HepG2 (cell line): ENCODE results near the gene PTGIS.

Source experiments
- CHCHD3 ChIP-seq: sonication (generic); formaldehyde crosslinking; IDR thresholded peaks from 2 replicates; pipeline ENCODE4 v1.8.0; 2022; ENCODE audit warnings: mild to moderate bottlenecking, missing genetic modification reagents, moderate library complexity
- MEIS1 ChIP-seq: sonication (generic); formaldehyde crosslinking; IDR thresholded peaks from 2 replicates; pipeline ENCODE4 v1.9.0; 2021; ENCODE audit warnings: mild to moderate bottlenecking, missing genetic modification reagents, moderate library complexity, borderline replicate concordance
- POLR2A ChIP-seq, 2 experiments: IDR thresholded peaks; 2 replicates each; pipeline ENCODE4 v1.6.1; 2011; ENCODE audit warnings: low read depth in 2 of 2, low read length in 2 of 2, mild to moderate bottlenecking in 1 of 2, moderate library complexity in 1 of 2; ENCODE audit not compliant: insufficient read depth in 1 of 2
- ZKSCAN8 ChIP-seq: IDR thresholded peaks from 2 replicates; pipeline ENCODE4 v1.6.1; 2016; ENCODE audit warnings: borderline replicate concordance, missing genetic modification reagents, missing compliant biosample characterization
- ZNF224 ChIP-seq: sonication (generic); formaldehyde crosslinking; IDR thresholded peaks from 2 replicates; pipeline ENCODE4 v1.5.0; 2020; ENCODE audit warnings: mild to moderate bottlenecking, missing genetic modification reagents
- ZNF597 ChIP-seq: sonication (generic); formaldehyde crosslinking; IDR thresholded peaks from 2 replicates; pipeline ENCODE4 v1.5.0; 2020; ENCODE audit warnings: missing genetic modification reagents
- ZNF614 ChIP-seq: IDR thresholded peaks from 2 replicates; pipeline ENCODE4 v1.6.1; 2018; ENCODE audit warnings: missing biosample characterization, missing genetic modification reagents, inconsistent platforms, borderline replicate concordance
- TF ChIP-seq, protein P1 (sequence below): sonication (generic); formaldehyde crosslinking; IDR thresholded peaks from 2 replicates; pipeline ENCODE4 v1.5.0; 2020; ENCODE audit warnings: mild to moderate bottlenecking, missing genetic modification reagents, moderate library complexity
- TF ChIP-seq, protein P2 (sequence below): sonication (generic); formaldehyde crosslinking; IDR thresholded peaks from 2 replicates; pipeline ENCODE4 v1.9.0; 2021; ENCODE audit warnings: missing genetic modification reagents, borderline replicate concordance
- TF ChIP-seq, protein P3 (sequence below): sonication (generic); formaldehyde crosslinking; IDR thresholded peaks from 2 replicates; pipeline ENCODE4 v1.4.0; 2020; ENCODE audit warnings: mild to moderate bottlenecking, missing genetic modification reagents, borderline replicate concordance

DNA sequence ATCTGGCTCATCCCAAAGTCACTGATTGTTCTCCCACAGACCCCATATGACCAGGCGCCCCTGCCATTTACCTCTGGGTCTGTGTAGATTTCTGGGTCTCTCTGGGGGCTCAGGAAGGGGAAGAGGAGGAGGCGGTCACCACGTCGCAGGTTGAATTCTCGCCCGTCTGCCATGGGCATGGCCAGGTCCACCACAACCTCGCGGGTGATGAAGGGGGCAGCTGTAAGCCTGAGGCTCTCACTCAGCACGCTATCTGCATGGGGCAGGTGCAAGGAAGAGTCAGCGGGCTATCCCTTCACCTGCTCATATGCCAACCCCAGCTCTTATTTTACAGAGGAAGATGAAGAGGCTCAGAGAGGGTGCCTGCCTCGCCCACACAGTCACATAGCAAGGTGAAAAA is 54.9 kb downstream of the PTGIS start:
- TF ChIP-seq ZNF614, result no peak
- no peak for TF ChIP-seq ZNF597
- TF ChIP-seq, protein P1, sequence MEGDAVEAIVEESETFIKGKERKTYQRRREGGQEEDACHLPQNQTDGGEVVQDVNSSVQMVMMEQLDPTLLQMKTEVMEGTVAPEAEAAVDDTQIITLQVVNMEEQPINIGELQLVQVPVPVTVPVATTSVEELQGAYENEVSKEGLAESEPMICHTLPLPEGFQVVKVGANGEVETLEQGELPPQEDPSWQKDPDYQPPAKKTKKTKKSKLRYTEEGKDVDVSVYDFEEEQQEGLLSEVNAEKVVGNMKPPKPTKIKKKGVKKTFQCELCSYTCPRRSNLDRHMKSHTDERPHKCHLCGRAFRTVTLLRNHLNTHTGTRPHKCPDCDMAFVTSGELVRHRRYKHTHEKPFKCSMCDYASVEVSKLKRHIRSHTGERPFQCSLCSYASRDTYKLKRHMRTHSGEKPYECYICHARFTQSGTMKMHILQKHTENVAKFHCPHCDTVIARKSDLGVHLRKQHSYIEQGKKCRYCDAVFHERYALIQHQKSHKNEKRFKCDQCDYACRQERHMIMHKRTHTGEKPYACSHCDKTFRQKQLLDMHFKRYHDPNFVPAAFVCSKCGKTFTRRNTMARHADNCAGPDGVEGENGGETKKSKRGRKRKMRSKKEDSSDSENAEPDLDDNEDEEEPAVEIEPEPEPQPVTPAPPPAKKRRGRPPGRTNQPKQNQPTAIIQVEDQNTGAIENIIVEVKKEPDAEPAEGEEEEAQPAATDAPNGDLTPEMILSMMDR (CRISPR knock-in tag), result no peak
- TF ChIP-seq ZNF224, result no peak
- no peak for TF ChIP-seq ZKSCAN8 (CRISPR knock-in tag)
- TF ChIP-seq CHCHD3 (CRISPR knock-in tag), result no peak
- TF ChIP-seq, protein P2, sequence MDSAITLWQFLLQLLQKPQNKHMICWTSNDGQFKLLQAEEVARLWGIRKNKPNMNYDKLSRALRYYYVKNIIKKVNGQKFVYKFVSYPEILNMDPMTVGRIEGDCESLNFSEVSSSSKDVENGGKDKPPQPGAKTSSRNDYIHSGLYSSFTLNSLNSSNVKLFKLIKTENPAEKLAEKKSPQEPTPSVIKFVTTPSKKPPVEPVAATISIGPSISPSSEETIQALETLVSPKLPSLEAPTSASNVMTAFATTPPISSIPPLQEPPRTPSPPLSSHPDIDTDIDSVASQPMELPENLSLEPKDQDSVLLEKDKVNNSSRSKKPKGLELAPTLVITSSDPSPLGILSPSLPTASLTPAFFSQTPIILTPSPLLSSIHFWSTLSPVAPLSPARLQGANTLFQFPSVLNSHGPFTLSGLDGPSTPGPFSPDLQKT (CRISPR knock-in tag), result no peak
- no peak for TF ChIP-seq POLR2A (IDR thresholded peaks at IDR 0.05; ENCODE audit: insufficient read depth in 1 of 2, low read depth in 2 of 2, low read length in 2 of 2)
- TF ChIP-seq, protein P3, sequence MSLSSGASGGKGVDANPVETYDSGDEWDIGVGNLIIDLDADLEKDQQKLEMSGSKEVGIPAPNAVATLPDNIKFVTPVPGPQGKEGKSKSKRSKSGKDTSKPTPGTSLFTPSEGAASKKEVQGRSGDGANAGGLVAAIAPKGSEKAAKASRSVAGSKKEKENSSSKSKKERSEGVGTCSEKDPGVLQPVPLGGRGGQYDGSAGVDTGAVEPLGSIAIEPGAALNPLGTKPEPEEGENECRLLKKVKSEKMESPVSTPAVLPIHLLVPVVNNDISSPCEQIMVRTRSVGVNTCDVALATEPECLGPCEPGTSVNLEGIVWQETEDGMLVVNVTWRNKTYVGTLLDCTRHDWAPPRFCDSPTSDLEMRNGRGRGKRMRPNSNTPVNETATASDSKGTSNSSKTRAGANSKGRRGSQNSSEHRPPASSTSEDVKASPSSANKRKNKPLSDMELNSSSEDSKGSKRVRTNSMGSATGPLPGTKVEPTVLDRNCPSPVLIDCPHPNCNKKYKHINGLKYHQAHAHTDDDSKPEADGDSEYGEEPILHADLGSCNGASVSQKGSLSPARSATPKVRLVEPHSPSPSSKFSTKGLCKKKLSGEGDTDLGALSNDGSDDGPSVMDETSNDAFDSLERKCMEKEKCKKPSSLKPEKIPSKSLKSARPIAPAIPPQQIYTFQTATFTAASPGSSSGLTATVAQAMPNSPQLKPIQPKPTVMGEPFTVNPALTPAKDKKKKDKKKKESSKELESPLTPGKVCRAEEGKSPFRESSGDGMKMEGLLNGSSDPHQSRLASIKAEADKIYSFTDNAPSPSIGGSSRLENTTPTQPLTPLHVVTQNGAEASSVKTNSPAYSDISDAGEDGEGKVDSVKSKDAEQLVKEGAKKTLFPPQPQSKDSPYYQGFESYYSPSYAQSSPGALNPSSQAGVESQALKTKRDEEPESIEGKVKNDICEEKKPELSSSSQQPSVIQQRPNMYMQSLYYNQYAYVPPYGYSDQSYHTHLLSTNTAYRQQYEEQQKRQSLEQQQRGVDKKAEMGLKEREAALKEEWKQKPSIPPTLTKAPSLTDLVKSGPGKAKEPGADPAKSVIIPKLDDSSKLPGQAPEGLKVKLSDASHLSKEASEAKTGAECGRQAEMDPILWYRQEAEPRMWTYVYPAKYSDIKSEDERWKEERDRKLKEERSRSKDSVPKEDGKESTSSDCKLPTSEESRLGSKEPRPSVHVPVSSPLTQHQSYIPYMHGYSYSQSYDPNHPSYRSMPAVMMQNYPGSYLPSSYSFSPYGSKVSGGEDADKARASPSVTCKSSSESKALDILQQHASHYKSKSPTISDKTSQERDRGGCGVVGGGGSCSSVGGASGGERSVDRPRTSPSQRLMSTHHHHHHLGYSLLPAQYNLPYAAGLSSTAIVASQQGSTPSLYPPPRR, result no peak
- no peak for TF ChIP-seq MEIS1 (CRISPR knock-in tag)
